ENCODE data around the gene PSEN1. TPM values are rescaled to one million over a fixed set of nuclear protein-coding genes. Genes with fewer than 3 reads are reported as not detected.

PSEN1 gene
- total and polyA plus RNA-seq, 2 of the 8 experiments (the other 6 are each of a cell fraction or from before 2014, with no cell fraction given), result 10.1 to 38.7 TPM

DNA sequence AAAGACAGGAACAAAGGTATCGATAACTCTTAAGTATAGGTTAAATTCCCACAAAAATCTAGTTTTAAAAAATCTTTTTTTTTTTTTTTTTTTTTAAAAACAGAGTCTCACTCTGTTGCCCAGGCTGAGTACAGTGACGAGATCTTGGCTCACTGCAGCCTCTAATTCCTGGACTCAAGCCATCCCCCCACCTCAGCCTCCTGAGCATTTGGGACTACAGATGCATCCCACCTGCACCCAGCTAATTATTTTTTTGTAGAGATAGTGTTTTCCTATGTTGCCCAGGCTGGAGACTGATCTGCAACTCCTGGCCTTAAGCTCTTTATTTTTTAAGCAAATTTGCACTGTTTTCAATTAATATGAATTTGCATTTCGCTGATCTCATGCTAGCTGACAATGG, 9.8 kb downstream of the PSEN1 start:
- CTCF ChIA-PET (ENCODE audit: partially characterized antibody), result no interaction called here
- Histone ChIP-seq H2BK20ac (ENCODE audit: low read length) (no peak overlapping the region), H3K56ac (replicated peaks; ENCODE audit: insufficient read length, low read depth, low read length) (no peak overlapping the region), H2AFZ (ENCODE audit: low read length) (no peak overlapping the region), H3K18ac (ENCODE audit: extremely low read depth, low read length) (no peak overlapping the region), H3K4me3 (ENCODE audit: extremely low read depth in 1 of 4, insufficient read depth in 2 of 4, low read depth in 3 of 4, low read length in 4 of 4) (no peak overlapping the region), H2BK5ac (ENCODE audit: low read depth, low read length) (no peak overlapping the region), H3K23ac (ENCODE audit: insufficient read length) (no peak overlapping the region), H3K79me2 (ENCODE audit: control insufficient read depth in 1 of 2, insufficient read depth in 2 of 2, low read length in 2 of 2) (peaks cover 0 to 45% of the 10 kb centered on the region in 2 experiments; a peak in 3 of 4 replicates), H2BK120ac (replicated peaks; ENCODE audit: low read depth, low read length) (no peak overlapping the region), H3K23me2 (ENCODE audit: low read depth, low read length) (no peaks in the 10 kb centered on the region), H4K5ac (ENCODE audit: insufficient read length, low read depth, low read length) (no peak overlapping the region), H3K27me3 (replicated peaks in 1 of 4; ENCODE audit: control insufficient read depth in 3 of 4, extremely low read depth in 1 of 4, insufficient read depth in 3 of 4, low read length in 3 of 4) (no peaks in the 10 kb centered on the region), H3K4me2 (ENCODE audit: insufficient read depth in 1 of 2, low read depth in 2 of 2, low read length in 2 of 2) (no peak overlapping the region), H2AK5ac (ENCODE audit: low read depth, low read length) (no peak overlapping the region), H3K9me3 (ENCODE audit: insufficient read depth in 2 of 2, low read depth in 1 of 2, low read length in 1 of 2) (no peaks in the 10 kb centered on the region), H3K14ac (ENCODE audit: insufficient read length) (no peak overlapping the region), H4K20me1 (replicated peaks in 1 of 2; ENCODE audit: control insufficient read depth in 1 of 2, insufficient read depth in 2 of 2, low read length in 2 of 2) (peaks cover 0 to 1% of the 10 kb centered on the region in 2 experiments), H3K9ac (replicated peaks in 1 of 4; ENCODE audit: extremely low read depth in 1 of 4, low read depth in 3 of 4, low read length in 3 of 4) (no peak overlapping the region), H3K4me1 (replicated peaks in 1 of 4; ENCODE audit: control insufficient read depth in 3 of 4, insufficient read depth in 4 of 4, low read length in 3 of 4) (no peaks in the 10 kb centered on the region), H4K91ac (replicated peaks; ENCODE audit: insufficient read length, low read length) (no peak overlapping the region), H2BK15ac (ENCODE audit: low read length) (no peak overlapping the region), H3K27ac (ENCODE audit: low read depth, low read length) (no peak overlapping the region), H2BK12ac (ENCODE audit: low read depth, low read length) (no peak overlapping the region), H3K36me3 (ENCODE audit: control insufficient read depth in 2 of 4, insufficient read depth in 4 of 4, low read length in 3 of 4) (peaks cover 2 to 14% (median 6%) of the 10 kb centered on the region in 4 experiments; a peak in 7 of 8 replicates), H4K8ac (ENCODE audit: extremely low read depth, insufficient read depth, low read length) (no peak overlapping the region), H3K4ac (replicated peaks; ENCODE audit: insufficient read length, low read depth, low read length) (no peak overlapping the region), H3K79me1 (ENCODE audit: low read depth, low read length) (0 out of 2 replicates have a peak, but pooled peaks cover 5% of the 10 kb centered on the region)
- WGBS, 2 experiments (ENCODE audit: extremely low coverage in 1 of 2, insufficient coverage in 1 of 2, insufficient read length in 1 of 2, insufficient replicate concordance in 2 of 2, low coverage in 1 of 2, low lambda C conversion rate in 2 of 2, missing lambda C conversion rate in 1 of 2), result 91% methylated on average over 3 of the region's 3 CpGs; no CpG with 5 or more reads in 1 of the 2 experiments
- POLR2A ChIA-PET (ENCODE audit: partially characterized antibody), result no interaction called here
- FAIRE-seq (no peak), DNase-seq (ENCODE audit: low read depth in 1 of 2, low spot score in 2 of 2) (no peak)
- TF ChIP-seq NRF1 (IDR thresholded peaks at IDR 0.05; ENCODE audit: low read depth, low read length) (no peak), CEBPB (IDR thresholded peaks at IDR 0.05; ENCODE audit: low read depth, low read length) (no peak), RAD21 (IDR thresholded peaks at IDR 0.05 in 1 of 2, conservative IDR thresholded peaks at IDR 0.05 in 1 of 2; ENCODE audit: low read depth in 2 of 2, low read length in 2 of 2) (no peak), KDM5A (IDR thresholded peaks at IDR 0.05; ENCODE audit: low read length) (no peak), TCF12 (IDR thresholded peaks at IDR 0.05; ENCODE audit: low read depth, low read length) (no peak), SP1 (IDR thresholded peaks at IDR 0.05; ENCODE audit: low read depth, low read length) (no peak), CTBP2 (IDR thresholded peaks at IDR 0.05; ENCODE audit: borderline replicate concordance, insufficient read depth, insufficient read length, low read length) (no peak), POLR2AphosphoS5 (IDR thresholded peaks at IDR 0.05; ENCODE audit: low read depth, low read length) (no peak), HDAC2 (IDR thresholded peaks at IDR 0.05; ENCODE audit: borderline replicate concordance in 1 of 2, low read depth in 2 of 2, low read length in 2 of 2) (no peak), BACH1 (IDR thresholded peaks at IDR 0.05; ENCODE audit: low read length) (no peak), CBX8 (IDR thresholded peaks at IDR 0.05; ENCODE audit: borderline replicate concordance, low read depth, low read length) (no peak), SP4 (IDR thresholded peaks at IDR 0.05; ENCODE audit: low read length) (no peak)
- TF ChIP-seq, protein P1, sequence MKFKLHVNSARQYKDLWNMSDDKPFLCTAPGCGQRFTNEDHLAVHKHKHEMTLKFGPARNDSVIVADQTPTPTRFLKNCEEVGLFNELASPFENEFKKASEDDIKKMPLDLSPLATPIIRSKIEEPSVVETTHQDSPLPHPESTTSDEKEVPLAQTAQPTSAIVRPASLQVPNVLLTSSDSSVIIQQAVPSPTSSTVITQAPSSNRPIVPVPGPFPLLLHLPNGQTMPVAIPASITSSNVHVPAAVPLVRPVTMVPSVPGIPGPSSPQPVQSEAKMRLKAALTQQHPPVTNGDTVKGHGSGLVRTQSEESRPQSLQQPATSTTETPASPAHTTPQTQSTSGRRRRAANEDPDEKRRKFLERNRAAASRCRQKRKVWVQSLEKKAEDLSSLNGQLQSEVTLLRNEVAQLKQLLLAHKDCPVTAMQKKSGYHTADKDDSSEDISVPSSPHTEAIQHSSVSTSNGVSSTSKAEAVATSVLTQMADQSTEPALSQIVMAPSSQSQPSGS (IDR thresholded peaks at IDR 0.05; ENCODE audit: low read length), result no peak

All from H1 (cell line).